Amniotic epithelial cell (primary cell): ENCODE measurements around the gene GNG10.
"Not testable (repeated sequence)": the region's sequence is repeated elsewhere in the genome, so short reads cannot be mapped to it uniquely, and the experiment has no call there.

ENCODE experiments used
- DNase-seq: peaks from one replicate; pipeline ENCODE4 v3.0.0-alpha.2; 2010; ENCODE audit warnings: low read depth

The GNG10 gene

GRCh38 chr9:111661150-111661801, at the start of gene GNG10:
Gene GNG10 (plus strand): TSS chr9:111661605. CDS start chr9:111661635, 30 bp downstream.
- DNase-seq = peak; percentile 44

- no peak for DNase-seq
Observed at GRCh38 chr9:111613436-111614040, 47.9 kb upstream of the GNG10 start.

- no peak for DNase-seq
Observed at GRCh38 chr9:111615928-111616327, 45.5 kb upstream of the GNG10 start.

- not testable (repeated sequence) for DNase-seq
Observed at GRCh38 chr9:111617349-111617748, 44.1 kb upstream of the GNG10 start.

GRCh38 chr9:111621895-111622480, 39.4 kb upstream of the GNG10 start:
- peak; percentile 57 for DNase-seq

- DNase-seq = peak; percentile 79
Observed at GRCh38 chr9:111622626-111623025, 38.8 kb upstream of the GNG10 start.

- no peak for DNase-seq
Observed at GRCh38 chr9:111627260-111627963, 34.0 kb upstream of the GNG10 start.

GRCh38 chr9:111628411-111628810, 33.0 kb upstream of the GNG10 start:
- no peak for DNase-seq

- DNase-seq = no peak
Observed at GRCh38 chr9:111630182-111630963, 31.0 kb upstream of the GNG10 start.

- DNase-seq = no peak
Observed at GRCh38 chr9:111630964-111631213, 30.5 kb upstream of the GNG10 start.

- peak; percentile 98 for DNase-seq
Observed at GRCh38 chr9:111631214-111631971, 30.0 kb upstream of the GNG10 start, which contains the start of gene DNAJC25. Gene DNAJC25 (plus strand): TSS chr9:111631334. CDS start chr9:111631408, 74 bp downstream.

- DNase-seq = peak; percentile 21
Observed at GRCh38 chr9:111632060-111632459, 29.3 kb upstream of the GNG10 start.

GRCh38 chr9:111632695-111633388, 28.6 kb upstream of the GNG10 start:
- DNase-seq = no peak

GRCh38 chr9:111633389-111633736, 28.0 kb upstream of the GNG10 start:
- DNase-seq = no peak

- no peak for DNase-seq
Observed at GRCh38 chr9:111634860-111635259, 26.5 kb upstream of the GNG10 start.

- no peak for DNase-seq
Observed at GRCh38 chr9:111637421-111637950, 23.9 kb upstream of the GNG10 start.

- DNase-seq = no peak
Observed at GRCh38 chr9:111644195-111644772, 17.1 kb upstream of the GNG10 start.

- peak; percentile 32 for DNase-seq
Observed at GRCh38 chr9:111645806-111646205, 15.6 kb upstream of the GNG10 start.

GRCh38 chr9:111646417-111646816, 15.0 kb upstream of the GNG10 start:
- DNase-seq = no peak

GRCh38 chr9:111648066-111648465, 13.3 kb upstream of the GNG10 start:
- peak; percentile 21 for DNase-seq
